HepG2 (cell line): Measurements from ENCODE around the gene CDC42BPG. TPM values are rescaled to one million over a fixed set of nuclear protein-coding genes. Genes with fewer than 3 reads are reported as not detected.

Source experiments
- ARID4A ChIP-seq: sonication (generic); formaldehyde crosslinking; IDR thresholded peaks from 2 replicates; pipeline ENCODE4 v1.5.0; 2020; ENCODE audit warnings: mild to moderate bottlenecking, missing genetic modification reagents, borderline replicate concordance
- BRF2 ChIP-seq: sonication (generic); formaldehyde crosslinking; IDR thresholded peaks from 2 replicates; pipeline ENCODE4 v1.8.1; 2022; ENCODE audit warnings: mild to moderate bottlenecking, missing genetic modification reagents
- FOXK2 ChIP-seq: fragments of 450-650 bp; IDR thresholded peaks from 2 replicates; pipeline ENCODE4 v1.6.1; 2016
- MLLT10 ChIP-seq: sonication (generic); formaldehyde crosslinking; IDR thresholded peaks from 2 replicates; pipeline ENCODE4 v1.4.0; 2020; ENCODE audit warnings: missing genetic modification reagents
- MTA1 ChIP-seq: sonication (generic); formaldehyde crosslinking; IDR thresholded peaks from 2 replicates; pipeline ENCODE4 v1.4.0; 2020; ENCODE audit warnings: missing genetic modification reagents, mild to moderate bottlenecking, borderline replicate concordance
- NFE2L1 ChIP-seq: sonication (generic); formaldehyde crosslinking; IDR thresholded peaks from 2 replicates; pipeline ENCODE4 v1.4.0; 2020; ENCODE audit warnings: missing genetic modification reagents, mild to moderate bottlenecking, borderline replicate concordance
- PAXIP1 ChIP-seq: sonication (generic); formaldehyde crosslinking; conservative IDR thresholded peaks from 2 replicates; pipeline ENCODE4 v1.4.0; 2020; ENCODE audit warnings: mild to moderate bottlenecking, missing genetic modification reagents, moderate library complexity
- RFX5 ChIP-seq: IDR thresholded peaks from 2 replicates; pipeline ENCODE4 v1.6.1; 2011; ENCODE audit warnings: low read depth, low read length, improper control_type of control experiment
- STAG1 ChIP-seq: sonication (generic); formaldehyde crosslinking; IDR thresholded peaks from 2 replicates; pipeline ENCODE4 v1.4.0; 2020; ENCODE audit warnings: missing genetic modification reagents
- ZBTB39 ChIP-seq: sonication (generic); formaldehyde crosslinking; IDR thresholded peaks from 2 replicates; pipeline ENCODE4 v1.5.0; 2020; ENCODE audit warnings: missing genetic modification reagents
- ZNF383 ChIP-seq: sonication (generic); formaldehyde crosslinking; IDR thresholded peaks from 2 replicates; pipeline ENCODE4 v1.4.0; 2020; ENCODE audit warnings: missing genetic modification reagents, mild to moderate bottlenecking, borderline replicate concordance
- ZNF501 ChIP-seq: sonication (generic); formaldehyde crosslinking; IDR thresholded peaks from 2 replicates; pipeline ENCODE4 v1.5.1; 2020; ENCODE audit warnings: mild to moderate bottlenecking, moderate library complexity, missing genetic modification reagents
- ZNF616 ChIP-seq: sonication (generic); formaldehyde crosslinking; IDR thresholded peaks from 2 replicates; pipeline ENCODE4 v1.5.0; 2020; ENCODE audit warnings: low read depth, mild to moderate bottlenecking, missing genetic modification reagents
- ZNF674 ChIP-seq: sonication (generic); formaldehyde crosslinking; IDR thresholded peaks from 2 replicates; pipeline ENCODE4 v1.5.0; 2020; ENCODE audit warnings: low read depth, mild to moderate bottlenecking, missing genetic modification reagents
- ZNF841 ChIP-seq: sonication (generic); formaldehyde crosslinking; IDR thresholded peaks from 2 replicates; pipeline ENCODE4 v1.8.1; 2023; ENCODE audit warnings: missing genetic modification reagents, borderline replicate concordance
- polyA plus RNA-seq, 8 experiments: library from polyadenylated mRNA; depleted of rRNA in 3 of 8; stranded (reverse) in 7 of 8; unstranded in 1 of 8; fragments of >200 nt; fragmentation: Illumina TruSeq in 4 of 8; extraction: Trizol in 4 of 8; gene quantifications; 2 replicates each; pipeline versions ENCODE4 v1.2.1 to v1.2.3, GENCODE V29; 2011 to 2016; ENCODE audit warnings: low read depth in 4 of 8, missing spikeins in 1 of 8, mixed read lengths in 1 of 8; ENCODE audit not compliant: insufficient read depth in 1 of 8
- total RNA-seq, 5 experiments: library from RNA; depleted of rRNA; stranded (reverse); fragments of >200 nt; fragmentation: Illumina TruSeq; extraction: Trizol; gene quantifications; 2 replicates each; pipeline ENCODE4 v1.2.3, GENCODE V29; 2016; ENCODE audit warnings: low read depth in 1 of 5

Gene CDC42BPG
- total and polyA plus RNA-seq, 2 of the 13 experiments (the other 11 are each of a cell fraction or from before 2014, with no cell fraction given): 0.55 to 1.4 TPM

- TF ChIP-seq RFX5 (no peak), ZNF841 (CRISPR knock-in tag) (no peak), PAXIP1 (peak; percentile 49), BRF2 (CRISPR knock-in tag) (no peak), FOXK2 (no peak), ARID4A (CRISPR knock-in tag) (no peak), ZNF616 (no peak), ZBTB39 (CRISPR knock-in tag) (no peak), ZNF501 (CRISPR knock-in tag) (no peak), NFE2L1 (CRISPR knock-in tag) (no peak), ZNF674 (CRISPR knock-in tag) (no peak), MLLT10 (CRISPR knock-in tag) (no peak), MTA1 (CRISPR knock-in tag) (peak; percentile 30; the same call in 1 of the 2 replicates), STAG1 (no peak), ZNF383 (CRISPR knock-in tag) (no peak)
Observed at GRCh38 chr11:64891215-64891848, 46.9 kb upstream of the CDC42BPG start (continued).
